Measurements from ENCODE around the gene ZSWIM6.
"Not testable (repeated sequence)": the region's sequence is repeated elsewhere in the genome, so short reads cannot be mapped to it uniquely, and the experiment has no call there.

ZSWIM6 gene

GRCh38 chr5:61366497-61367240 lies 34.6 kb downstream of the ZSWIM6 start:
- FAIRE-seq, result no peak

- no peak for FAIRE-seq
Measured at GRCh38 chr5:61370506-61370905, 38.4 kb downstream of the ZSWIM6 start.

GRCh38 chr5:61371474-61371873 lies 39.4 kb downstream of the ZSWIM6 start:
- no peak for FAIRE-seq

GRCh38 chr5:61379677-61380076 lies 47.6 kb downstream of the ZSWIM6 start:
- no peak for FAIRE-seq

GRCh38 chr5:61381968-61382367 lies 49.9 kb downstream of the ZSWIM6 start:
- no peak for FAIRE-seq

- no peak for FAIRE-seq
Measured at GRCh38 chr5:61385627-61386026, 53.6 kb downstream of the ZSWIM6 start.

- no peak for FAIRE-seq
Measured at GRCh38 chr5:61386045-61386800, 54.2 kb downstream of the ZSWIM6 start.

- no peak for FAIRE-seq
Measured at GRCh38 chr5:61389609-61390008, 57.6 kb downstream of the ZSWIM6 start.

- FAIRE-seq, result no peak
Measured at GRCh38 chr5:61394078-61394704, 62.1 kb downstream of the ZSWIM6 start.

GRCh38 chr5:61394793-61395192 lies 62.7 kb downstream of the ZSWIM6 start:
- no peak for FAIRE-seq

GRCh38 chr5:61397238-61397637 lies 65.2 kb downstream of the ZSWIM6 start:
- FAIRE-seq, result no peak

GRCh38 chr5:61397937-61398336 lies 65.9 kb downstream of the ZSWIM6 start:
- no peak for FAIRE-seq

- FAIRE-seq, result no peak
Measured at GRCh38 chr5:61398440-61398839, 66.4 kb downstream of the ZSWIM6 start.

GRCh38 chr5:61399679-61400078 lies 67.6 kb downstream of the ZSWIM6 start:
- no peak for FAIRE-seq

GRCh38 chr5:61401726-61402125 lies 69.7 kb downstream of the ZSWIM6 start:
- FAIRE-seq, result no peak

- FAIRE-seq, result peak; percentile 68
Measured at GRCh38 chr5:61402244-61402823, 70.3 kb downstream of the ZSWIM6 start.

- no peak for FAIRE-seq
Measured at GRCh38 chr5:61402970-61403900, 71.2 kb downstream of the ZSWIM6 start.

GRCh38 chr5:61405511-61406295 lies 73.6 kb downstream of the ZSWIM6 start:
- FAIRE-seq, result no peak

GRCh38 chr5:61406497-61406896 lies 74.4 kb downstream of the ZSWIM6 start:
- FAIRE-seq, result not testable (repeated sequence)

- no peak for FAIRE-seq
Measured at GRCh38 chr5:61407706-61408270, 75.7 kb downstream of the ZSWIM6 start.

All from colon (tissue), 2 donors.